CD4-positive, alpha-beta T cell treated with Interleukin-1 beta for 1 hour (primary cell): ENCODE data around the gene OPCML.

Experiments
- DNase-seq, 2 donors: peaks; one replicate each; pipeline ENCODE4 v3.0.0-alpha.2; 2020 to 2022

The OPCML gene

DNA sequence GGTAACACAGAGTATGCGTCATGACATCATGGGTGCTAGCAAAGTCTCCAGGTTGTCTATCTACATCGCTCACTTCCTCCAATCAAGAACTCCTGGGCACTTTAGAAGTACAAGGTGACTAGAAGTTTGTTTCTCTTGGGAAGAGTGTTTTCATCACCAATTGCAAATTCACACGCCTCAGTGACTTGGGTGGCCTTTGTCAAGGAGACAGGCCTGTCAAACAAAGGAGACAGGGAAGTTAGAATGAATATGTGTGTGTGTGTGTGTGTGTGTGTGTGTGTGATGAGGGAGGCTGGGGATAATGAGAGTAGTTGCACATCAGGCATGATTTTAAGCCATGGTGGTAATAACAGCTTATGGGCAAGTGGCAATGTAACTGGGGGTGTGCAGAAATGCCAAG is 953.2 kb downstream of the OPCML start:
- DNase-seq: no peak

DNA sequence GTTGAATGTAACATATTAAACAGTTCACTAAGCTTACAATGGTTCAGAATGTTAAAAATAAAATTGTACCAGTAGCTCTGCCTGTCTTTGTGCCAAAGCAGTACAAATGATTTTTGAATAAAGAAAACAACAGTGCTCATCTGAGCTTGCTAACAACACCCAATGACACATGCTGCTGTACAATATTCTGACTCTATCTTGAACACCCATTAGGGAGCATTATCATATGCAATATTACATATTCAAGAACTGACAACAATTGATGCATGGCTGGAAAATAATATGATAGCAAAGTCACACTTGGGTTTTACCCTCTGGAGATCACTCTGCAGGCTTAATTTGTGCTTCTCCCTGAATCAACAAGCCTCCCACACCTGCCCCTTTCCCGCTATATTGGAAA is 953.7 kb downstream of the OPCML start:
- DNase-seq: no peak

DNA sequence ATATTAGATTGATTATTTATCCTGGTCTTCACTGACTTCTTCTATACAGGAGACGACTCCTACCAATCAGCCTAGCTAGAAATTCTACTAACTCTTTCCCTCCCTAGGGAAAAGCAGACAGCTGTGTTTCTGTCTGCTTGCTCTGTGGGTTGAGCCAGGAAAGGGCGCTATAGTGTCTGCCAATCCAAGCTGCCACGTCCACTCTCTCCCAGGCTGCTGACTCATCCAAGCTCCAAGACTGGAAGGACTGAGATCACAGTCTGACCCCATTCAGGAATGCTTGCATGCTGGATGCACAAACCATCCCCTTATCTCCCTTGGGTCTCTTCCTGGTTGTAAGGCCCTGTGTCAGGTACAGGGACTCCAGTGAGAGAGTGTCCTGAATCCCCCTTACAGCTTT is 955.6 kb downstream of the OPCML start:
- no peak for DNase-seq

DNA sequence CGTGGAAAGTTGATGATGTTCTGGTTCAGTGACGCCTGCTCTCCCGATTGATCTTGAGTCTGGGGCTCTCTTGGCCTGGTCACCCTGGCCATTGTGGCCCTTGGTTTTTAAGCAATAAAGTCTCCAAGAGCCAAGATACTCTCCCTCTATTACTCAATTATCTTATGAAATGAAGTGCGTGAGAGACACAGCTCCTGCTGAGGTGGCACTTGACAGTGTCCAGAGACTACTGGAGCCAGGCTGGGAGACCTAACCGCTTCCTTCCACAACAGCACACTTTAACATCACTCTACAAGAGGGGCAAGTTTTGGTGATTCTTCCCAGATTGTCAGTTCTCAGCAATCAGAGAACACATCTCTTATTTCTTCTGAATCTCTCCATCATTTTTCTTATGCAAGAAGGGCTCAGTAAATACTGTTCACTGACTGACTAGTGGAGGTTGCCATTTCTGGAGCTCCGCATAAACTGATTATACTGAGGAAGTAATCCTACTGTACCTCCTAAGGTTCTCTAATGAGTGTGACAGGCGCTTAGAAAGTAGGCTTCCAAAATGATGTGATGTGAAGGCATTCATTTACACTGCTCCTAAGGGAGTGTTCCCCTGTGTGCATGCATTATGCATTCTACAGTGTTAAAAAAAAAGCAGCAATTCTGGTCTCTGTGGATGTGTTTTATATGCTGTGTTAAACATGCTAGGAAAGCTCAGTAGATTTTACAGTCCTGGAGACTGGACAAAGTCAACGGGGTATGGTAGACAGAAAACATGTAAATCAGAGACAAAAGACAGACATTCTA is 968.0 kb downstream of the OPCML start:
- no peak for DNase-seq

DNA sequence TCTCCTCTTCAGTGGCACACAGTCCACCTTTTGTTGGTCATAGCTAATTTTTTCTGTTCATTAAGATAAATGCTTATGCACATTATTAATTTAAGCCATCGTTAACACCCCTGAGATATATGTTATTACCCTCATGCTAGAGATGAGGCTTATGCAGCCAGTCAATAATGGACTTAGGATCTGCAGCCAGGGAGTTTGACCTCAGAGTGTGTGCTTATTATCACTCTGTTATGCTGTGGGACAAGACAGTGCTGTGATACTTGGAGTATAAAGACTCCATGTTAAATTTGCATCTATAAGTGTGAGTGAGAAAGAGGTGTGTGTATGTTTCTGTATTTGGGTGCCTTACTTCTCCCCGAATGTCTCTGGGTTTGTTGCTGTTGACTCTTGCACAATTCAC is 969.3 kb downstream of the OPCML start:
- DNase-seq: no peak

DNA sequence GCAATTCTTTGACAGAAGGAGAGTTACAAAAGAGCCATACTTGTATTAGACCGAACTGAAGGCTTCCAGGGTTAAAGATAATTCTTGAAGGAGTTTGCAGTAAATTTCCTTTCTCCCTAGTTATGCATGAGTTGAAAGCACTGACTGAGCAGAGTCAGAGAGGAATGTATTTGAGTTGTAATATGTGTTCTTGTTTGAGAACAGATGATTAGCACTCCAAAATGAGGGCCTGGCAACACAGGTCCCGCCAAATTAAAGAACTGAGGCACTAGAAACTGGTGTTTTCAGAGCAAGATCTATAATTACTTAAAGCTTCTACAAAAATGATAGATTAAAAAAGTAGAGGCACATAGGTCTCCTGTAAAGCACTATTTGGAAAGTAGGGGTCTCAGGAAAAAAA is 970.4 kb downstream of the OPCML start:
- DNase-seq: no peak

DNA sequence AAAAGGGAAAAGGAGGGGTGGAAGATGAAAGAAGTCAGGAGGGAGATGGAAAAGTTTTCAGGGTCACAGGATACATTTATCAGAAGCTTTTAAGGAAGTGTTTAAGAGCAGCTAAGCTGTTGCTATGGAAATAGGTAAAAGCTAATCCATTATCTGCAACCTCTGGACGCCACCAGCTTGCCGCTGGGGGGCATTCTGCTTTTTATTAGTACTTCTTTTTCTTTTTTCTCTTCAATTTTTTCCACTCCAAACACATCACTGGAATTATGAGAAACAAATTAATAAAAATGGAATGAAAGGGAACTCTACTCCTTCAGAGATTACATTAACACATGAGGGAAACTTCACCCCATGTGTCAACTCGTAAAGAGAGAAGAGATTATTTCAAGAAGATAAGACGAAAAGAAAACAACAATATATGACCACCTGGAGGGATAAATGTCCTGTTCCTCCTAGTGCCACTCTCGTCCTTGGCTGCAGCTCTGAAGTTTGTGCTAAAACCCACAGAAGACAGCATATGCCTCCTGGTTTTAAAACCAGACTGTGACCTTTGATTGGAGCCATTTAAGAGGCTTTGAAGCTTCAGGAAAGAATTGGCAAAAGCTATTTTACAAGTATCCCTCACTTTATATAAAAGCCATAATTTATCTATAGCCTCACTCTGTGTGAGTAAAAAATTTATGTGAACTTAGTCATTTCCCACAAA is 972.8 kb downstream of the OPCML start:
- no peak for DNase-seq

DNA sequence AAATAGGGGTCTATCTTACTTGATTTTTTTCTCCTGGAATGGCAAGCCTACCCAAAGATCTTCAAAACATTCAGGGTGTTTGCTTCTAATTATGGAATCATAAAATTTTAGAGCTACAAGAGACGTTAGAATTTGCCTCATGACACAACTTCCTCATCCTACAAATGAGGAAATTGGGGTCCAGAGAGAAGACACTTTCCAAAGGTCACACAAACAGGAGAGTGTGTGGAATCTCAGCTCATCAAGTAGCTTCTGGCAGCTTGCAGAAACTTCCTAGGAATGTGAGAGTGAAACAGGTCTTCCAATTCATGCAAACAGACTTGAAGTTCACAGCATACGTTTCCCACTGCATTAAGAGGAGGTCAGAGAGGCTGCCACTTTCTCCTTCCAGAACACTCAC is 976.0 kb downstream of the OPCML start:
- DNase-seq: no peak

DNA sequence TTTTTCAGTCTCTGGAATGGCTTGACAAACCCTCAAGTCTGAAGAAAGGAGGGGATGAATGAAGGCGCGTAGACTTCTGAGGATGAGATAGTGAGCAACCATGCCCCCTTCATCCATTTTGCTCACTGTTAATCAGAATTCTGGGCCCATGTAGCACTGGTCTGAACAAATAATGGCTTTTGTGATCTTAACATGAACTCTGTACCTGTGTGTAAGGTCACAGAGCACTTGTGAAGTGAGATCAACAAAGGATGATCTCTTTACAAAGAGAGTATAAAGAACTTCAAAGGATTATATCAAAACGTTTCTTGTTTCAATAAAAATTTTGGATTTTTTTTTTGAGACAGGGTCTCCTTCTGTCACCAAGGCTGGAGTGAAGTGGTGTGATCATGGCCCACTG is 976.7 kb downstream of the OPCML start:
- DNase-seq: no peak

DNA sequence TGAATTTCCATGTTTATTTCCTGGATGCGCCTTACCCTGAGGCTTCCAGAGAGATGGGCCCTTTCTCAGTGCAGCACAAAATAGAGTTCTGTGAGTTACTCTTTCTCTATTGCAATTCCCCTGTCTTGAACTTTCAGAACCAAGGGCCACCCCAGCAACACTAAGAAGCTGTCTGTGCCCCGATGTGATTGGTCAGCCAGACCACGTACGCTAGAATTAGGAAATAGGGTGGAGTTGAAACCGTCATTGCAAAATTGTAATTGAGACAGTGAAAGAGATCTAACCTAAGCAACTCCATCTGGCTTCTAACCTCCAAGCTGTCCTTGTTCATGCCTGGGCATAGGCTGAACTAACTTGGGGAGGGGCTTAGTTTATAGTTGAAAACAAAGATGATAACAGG is 981.3 kb downstream of the OPCML start:
- no peak for DNase-seq

DNA sequence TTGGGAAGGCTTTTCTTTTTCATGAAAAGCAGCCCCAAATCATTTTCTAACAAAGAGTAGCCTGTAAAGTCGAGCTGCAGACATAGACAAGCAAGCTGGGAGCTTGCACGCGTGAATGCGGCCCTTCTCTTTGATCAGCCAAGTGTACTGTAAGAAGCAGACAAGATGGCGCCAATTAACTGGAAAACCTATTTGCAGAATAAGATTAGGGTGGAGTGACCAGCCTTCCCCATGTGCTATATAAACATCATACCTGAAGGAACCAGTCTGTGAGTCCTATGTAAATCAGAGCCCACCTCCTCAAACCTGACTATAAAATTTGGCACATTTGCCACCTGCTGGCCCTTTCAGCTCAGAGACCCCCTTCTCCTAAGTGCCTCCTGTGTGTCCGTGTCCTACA is 982.7 kb downstream of the OPCML start:
- no peak for DNase-seq

DNA sequence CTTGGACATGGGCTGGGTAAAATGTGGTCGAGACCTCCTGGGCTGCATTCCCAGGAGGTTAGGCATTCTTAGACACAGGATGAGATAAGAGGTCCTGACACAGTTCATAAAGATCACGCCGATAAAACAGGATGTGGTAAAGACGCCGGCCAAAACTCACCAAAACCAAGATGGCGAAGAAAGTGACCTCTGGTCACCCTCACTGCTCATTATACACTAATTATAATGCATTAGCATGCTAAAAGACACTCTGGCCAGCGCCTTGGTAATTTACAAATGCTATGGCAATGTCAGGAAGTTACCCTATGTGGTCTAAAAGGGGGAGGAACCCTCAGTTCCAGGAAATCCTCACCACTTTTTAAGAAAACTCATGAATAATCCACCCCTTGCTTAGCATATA is 983.3 kb downstream of the OPCML start:
- no peak for DNase-seq

DNA sequence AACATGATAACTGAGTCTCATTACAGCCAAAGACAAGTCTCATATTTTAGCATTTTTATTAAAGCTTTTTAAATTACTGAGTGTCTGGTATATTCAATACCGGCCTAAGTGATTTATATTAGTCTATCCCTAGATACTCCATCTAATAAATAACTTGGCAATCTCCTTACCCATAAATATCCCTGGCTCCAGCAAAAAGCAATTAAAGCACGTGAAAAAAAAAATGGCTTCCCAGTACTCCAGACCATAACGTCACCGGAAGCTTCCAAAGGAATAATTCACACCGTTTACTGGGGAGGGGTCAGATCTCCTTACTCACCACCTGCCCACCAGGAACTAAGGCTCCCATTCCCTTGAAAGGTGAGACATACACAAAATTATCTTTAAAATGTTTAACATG is 988.3 kb downstream of the OPCML start:
- no peak for DNase-seq

DNA sequence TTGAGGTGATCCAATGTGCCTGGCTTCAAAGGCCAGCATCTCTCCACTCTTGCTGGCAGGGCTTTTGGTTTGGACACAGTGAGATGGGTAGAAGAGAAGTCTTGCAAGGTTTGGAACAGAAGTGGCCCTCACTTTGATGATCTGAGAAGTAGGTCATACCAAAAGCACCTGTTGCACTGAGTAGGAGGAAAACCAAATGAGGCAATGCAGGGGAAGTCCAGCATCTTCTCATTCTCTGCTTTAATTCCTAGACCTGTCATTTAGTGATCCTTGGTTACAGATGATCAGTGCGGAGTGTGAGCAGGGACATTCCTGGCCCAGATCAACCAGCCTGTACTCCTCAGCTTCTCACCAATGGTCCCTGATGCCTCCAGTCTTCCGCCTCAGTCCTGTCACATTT is 990.5 kb downstream of the OPCML start:
- DNase-seq: no peak

DNA sequence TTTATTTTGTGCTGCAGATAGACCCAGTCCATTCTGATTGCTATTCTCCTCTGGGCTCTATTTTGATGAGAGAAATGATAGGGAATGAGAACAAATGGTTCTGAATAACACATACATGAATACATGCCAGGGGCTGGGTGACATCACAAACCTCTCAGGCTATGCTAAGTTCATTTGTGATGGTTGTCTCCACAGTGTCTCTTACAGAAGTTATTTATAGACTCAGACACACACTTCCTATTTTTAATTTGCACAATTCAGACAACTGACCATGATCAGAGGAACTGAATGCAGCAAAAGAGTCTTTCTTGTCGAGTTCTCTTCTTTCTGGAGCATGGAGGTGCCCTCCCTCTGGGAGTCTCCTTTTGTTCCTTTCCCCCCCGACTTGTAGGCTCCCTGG is 991.7 kb downstream of the OPCML start:
- no peak for DNase-seq

DNA sequence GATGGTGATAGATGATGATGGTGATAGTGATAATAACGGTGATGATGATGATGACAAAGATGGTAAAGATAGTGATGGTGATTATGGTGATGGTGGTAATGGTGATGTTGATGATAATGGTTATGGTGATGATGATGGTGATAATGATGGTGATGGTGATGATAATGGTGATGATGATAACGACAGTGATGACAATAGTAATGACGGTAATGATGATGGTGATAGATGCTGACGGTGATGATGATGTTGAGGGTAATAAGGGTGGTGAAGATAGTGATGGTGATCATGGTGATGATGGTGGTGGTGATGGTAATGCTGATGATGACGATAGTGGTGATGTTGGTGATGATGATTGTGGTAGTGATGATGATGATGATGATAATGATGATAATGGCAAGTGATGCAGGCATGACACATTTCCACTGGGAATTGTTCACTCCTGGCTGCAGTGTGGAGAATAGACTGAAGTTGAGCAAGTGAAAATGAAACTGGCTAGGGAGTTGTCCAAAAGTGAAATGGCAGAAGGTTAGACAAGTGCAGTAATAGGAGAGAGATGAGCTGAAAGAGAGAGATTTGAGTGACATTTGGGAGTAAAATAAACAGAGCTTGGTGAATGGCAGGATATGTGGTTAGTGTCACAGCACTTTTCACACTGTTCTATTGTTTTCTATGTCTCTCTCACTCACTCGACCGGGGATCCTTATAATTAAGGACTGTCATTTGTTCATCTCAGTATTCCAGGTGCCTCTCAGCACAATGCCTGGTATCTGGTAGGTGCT is 992.5 kb downstream of the OPCML start:
- DNase-seq: no peak

DNA sequence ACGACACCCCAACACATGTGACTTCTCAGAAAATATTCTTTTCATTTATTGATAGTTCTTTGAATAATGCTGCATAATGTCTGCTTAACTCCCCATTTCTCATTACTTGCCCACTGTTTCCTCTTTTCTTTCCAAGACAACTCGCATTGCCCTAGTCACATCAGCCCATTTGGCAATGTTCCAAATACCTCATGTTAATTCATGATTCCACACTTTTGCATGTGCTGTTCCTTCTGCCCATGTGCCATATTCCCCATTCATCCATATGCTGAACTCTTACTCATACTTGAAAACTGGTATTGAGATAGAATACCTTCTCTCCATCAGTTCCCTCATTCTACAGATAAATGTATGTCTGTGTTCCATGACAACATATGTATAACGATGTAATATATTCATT is 993.7 kb downstream of the OPCML start:
- DNase-seq: no peak

DNA sequence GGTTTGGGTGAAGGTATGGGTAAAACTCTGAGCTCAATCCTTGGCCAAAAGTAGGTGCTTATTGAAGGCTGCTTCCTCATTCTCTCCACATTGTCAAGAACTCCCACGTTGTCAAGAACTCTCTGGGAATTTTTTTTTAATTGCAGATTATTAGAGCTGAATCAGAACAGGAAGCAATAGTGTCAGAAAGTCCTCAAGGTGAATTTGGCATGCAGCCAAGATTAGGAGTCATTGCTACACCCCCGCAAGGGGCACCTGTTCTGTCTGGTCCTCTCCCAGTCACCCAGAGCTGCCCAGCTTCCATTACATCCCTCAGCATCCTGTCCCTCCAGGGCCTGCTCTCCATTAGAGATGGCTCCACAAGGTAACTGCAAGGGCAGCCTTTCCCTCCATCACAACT is 996.5 kb downstream of the OPCML start:
- no peak for DNase-seq

DNA sequence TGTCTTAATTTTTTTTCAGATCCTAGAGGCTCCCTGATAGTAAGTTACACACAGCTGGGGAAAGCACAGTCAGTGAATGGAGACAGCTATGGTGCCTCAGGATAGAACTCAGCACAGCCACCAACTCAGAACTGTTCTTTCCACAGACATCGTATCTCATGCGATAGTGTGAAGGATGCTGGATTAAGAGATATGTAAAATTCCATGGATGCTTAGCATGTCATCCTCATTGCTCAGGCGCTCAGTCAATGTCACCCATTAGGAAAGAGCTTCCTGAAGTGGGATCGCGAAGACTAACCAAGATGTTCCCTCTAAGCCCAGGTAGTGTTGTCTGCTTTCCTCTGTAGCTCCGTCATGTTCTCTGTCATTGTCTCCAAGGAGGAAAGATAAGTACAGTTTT is 1000.4 kb downstream of the OPCML start:
- DNase-seq: no peak

DNA sequence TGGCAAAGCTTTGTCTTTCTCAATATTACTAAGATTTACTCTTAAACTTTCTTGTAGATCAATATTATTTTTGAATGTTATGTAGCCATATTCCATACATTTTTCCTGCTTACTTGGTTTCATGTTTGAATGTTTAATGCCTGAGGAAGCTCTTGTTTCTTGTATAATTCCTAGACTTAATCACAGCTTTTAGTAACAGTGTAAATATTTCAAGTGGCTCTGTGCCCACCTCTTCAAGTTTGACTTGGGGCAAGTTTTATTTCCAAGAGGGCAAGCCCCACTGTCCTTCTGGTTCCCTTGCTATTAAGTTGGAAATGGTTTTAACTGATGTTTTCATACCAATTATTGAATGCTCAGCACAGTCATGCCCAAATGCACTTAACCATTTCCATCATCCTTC is 1004.1 kb downstream of the OPCML start:
- DNase-seq: no peak

DNA sequence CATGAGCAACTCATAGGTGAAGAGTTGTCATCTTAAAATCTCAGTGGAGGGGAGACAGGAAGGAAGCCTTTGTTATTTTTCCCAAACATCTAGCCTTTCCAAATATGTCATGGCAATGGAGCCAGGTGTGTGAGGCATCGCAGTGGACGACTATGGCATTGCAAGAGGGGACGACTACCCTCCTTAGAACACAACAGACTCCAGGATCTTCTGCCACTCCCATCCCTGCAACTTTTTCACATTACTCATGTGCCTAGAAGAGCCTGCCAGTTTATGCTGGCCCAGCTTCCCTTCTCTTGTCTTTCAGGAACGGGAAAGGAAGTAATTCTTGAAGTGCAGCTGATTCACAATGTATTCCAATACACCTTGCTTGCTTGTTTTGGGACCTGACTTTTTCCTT is 1008.4 kb downstream of the OPCML start:
- DNase-seq: no peak

DNA sequence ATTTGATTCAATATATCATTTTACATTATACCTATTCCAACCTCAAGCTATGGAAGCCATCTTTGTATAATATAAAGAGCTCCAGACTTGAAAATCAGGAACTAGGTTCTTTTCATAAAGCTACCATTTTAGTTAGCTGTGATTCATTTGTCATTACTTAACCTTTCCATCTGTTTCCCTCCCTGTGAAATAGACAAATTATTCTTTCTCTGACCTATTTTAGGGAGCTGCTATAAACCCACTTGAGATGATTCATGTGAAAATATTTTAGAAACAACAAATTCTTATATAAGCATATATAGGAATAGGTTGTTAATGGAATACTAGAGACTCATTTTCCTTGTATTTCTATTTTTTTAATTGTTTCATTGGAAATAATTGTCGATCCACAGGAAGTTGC is 1012.1 kb downstream of the OPCML start:
- DNase-seq: no peak

DNA sequence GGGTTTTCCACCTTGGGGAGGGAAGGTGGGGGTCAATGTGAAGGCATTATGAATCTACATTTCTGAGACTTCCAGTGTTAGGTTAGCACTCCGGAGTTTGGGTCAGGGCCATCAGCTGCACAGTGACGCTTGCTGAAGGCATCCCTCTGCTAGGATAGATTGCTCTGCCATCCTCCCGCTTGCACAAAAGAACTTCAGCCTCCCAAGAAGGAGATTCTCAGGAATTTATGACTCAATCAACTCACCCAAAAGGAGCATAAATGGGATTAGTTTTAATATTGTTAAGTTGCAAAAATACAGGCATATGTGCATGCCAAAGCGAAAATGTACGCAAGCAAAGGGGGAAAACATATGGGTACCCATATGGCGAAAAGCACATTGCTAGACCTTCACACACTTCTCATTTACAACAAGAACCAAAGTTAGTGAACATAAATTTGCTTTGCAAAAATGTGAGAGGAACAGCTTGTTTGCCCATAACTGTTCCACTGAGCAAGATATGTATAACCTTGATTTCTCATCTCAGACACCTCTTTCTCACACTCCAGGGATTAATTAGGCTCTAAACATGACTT is 1013.0 kb downstream of the OPCML start:
- DNase-seq: no peak
